ENCODE data around the gene DHX40.
"Not testable (repeated sequence)": the region's sequence is repeated elsewhere in the genome, so short reads cannot be mapped to it uniquely, and the experiment has no call there.

DHX40 gene, protein sequence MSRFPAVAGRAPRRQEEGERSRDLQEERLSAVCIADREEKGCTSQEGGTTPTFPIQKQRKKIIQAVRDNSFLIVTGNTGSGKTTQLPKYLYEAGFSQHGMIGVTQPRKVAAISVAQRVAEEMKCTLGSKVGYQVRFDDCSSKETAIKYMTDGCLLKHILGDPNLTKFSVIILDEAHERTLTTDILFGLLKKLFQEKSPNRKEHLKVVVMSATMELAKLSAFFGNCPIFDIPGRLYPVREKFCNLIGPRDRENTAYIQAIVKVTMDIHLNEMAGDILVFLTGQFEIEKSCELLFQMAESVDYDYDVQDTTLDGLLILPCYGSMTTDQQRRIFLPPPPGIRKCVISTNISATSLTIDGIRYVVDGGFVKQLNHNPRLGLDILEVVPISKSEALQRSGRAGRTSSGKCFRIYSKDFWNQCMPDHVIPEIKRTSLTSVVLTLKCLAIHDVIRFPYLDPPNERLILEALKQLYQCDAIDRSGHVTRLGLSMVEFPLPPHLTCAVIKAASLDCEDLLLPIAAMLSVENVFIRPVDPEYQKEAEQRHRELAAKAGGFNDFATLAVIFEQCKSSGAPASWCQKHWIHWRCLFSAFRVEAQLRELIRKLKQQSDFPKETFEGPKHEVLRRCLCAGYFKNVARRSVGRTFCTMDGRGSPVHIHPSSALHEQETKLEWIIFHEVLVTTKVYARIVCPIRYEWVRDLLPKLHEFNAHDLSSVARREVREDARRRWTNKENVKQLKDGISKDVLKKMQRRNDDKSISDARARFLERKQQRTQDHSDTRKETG

DNA sequence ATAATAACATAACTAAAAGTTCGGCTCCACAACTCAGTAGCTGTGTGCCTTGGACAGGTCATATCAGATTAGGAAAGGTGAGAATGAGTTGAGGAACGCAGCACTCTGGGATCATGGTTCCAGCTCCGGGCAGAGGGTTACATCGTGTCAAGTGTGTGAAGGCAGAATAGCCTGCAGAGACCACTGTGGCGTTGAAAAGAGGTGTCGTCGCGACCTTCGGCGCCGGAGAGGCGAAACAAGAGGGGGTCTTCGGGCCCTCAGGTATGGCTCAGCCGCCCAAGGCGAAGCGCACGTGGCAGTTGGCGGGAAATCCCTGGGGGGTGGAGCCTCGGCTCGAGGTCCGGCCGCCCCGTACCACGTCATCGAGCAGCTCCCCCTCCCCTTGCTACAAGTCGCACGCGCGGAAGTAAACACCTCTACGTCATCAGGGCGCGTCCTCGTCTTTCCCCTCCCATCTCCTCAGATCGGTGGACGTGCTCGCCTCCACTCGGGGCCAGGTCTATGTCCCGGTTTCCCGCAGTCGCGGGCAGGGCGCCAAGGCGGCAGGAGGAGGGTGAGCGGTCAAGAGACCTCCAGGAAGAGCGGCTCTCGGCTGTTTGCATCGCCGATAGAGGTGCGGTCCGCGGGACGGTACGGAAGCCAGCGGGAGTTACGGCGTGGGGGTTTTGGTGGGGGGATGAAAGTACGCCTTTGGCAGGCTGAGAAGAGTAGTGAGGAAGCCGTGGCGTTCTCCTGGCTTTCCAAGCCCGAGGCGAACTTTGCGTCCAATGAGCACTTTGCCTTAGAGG is at the start of gene DHX40:
Gene DHX40, plus strand, starts transcription at position 440 of the 788 bp plus-strand sequence. Its CDS starts 62 bp downstream, at position 502.
- H3K27ac ChIP-seq, result peak within 1 kb of the TSS; percentile 69
- TF ChIP-seq, protein P1, sequence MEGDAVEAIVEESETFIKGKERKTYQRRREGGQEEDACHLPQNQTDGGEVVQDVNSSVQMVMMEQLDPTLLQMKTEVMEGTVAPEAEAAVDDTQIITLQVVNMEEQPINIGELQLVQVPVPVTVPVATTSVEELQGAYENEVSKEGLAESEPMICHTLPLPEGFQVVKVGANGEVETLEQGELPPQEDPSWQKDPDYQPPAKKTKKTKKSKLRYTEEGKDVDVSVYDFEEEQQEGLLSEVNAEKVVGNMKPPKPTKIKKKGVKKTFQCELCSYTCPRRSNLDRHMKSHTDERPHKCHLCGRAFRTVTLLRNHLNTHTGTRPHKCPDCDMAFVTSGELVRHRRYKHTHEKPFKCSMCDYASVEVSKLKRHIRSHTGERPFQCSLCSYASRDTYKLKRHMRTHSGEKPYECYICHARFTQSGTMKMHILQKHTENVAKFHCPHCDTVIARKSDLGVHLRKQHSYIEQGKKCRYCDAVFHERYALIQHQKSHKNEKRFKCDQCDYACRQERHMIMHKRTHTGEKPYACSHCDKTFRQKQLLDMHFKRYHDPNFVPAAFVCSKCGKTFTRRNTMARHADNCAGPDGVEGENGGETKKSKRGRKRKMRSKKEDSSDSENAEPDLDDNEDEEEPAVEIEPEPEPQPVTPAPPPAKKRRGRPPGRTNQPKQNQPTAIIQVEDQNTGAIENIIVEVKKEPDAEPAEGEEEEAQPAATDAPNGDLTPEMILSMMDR (conservative IDR thresholded peaks at IDR 0.05), result no peak

GRCh38 chr17:59516451-59516850 is 49.0 kb upstream of the DHX40 start:
- TF ChIP-seq, protein P1 (conservative IDR thresholded peaks at IDR 0.05), result no peak
- H3K27ac ChIP-seq, result no peak overlapping the region

- H3K27ac ChIP-seq, result no peak overlapping the region
- TF ChIP-seq, protein P1 (conservative IDR thresholded peaks at IDR 0.05), result no peak
Observed at GRCh38 chr17:59519132-59519531, 46.3 kb upstream of the DHX40 start.

DNA sequence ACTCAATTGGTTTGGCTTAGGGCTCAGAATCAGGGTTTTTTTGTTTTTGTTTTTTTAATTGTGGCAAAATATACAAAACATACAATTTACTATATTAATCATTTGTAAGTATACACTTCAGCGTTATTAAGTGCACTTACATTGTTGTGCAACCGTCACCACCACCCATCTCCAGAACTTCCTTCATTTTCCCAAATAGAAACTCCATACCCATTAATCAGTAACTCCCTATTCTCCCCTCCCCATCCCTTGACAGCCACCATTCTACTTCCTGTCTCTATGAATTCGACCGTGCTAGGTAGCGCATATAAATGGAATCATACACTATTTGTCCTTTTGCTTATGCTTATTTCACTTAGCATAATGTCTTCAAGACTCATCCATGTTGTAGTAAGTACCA is 45.2 kb upstream of the DHX40 start:
- TF ChIP-seq, protein P1 (conservative IDR thresholded peaks at IDR 0.05), result no peak

DNA sequence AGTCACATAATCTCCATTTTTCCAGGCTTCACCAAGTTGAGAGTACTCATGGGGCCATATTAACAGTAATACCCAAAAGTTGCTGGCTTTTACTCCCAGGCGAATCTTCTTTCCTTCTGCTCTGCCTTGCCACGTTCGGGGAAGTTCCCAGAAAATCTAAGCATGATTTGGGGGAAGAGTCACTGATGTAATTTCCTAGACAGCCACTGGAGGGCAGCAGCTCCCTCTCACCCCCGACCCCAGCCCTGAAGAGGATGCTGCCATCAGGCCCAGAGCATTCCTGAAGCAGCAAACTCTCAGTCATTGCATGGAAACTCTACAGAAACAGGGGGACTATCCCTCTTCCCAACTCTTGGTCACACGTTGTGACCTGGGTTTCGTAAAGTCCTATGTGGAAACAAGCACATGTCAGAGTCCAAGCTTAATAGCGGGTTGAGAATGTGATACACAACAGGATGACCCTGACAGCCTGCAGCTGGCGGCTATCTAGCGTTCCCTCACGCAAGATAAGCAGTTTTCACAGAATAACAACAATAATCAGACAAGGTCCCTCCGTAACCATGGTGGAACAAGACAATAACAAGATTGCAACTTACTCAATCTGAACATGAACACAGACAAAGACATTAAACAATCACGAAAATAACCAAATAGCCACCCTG is 43.8 kb upstream of the DHX40 start:
- H3K27ac ChIP-seq, result no peak overlapping the region
- TF ChIP-seq, protein P1 (conservative IDR thresholded peaks at IDR 0.05), result peak; percentile 94

More for the DNA sequence above, 45.2 kb upstream of the DHX40 start:
- H3K27ac ChIP-seq, result no peak overlapping the region

DNA sequence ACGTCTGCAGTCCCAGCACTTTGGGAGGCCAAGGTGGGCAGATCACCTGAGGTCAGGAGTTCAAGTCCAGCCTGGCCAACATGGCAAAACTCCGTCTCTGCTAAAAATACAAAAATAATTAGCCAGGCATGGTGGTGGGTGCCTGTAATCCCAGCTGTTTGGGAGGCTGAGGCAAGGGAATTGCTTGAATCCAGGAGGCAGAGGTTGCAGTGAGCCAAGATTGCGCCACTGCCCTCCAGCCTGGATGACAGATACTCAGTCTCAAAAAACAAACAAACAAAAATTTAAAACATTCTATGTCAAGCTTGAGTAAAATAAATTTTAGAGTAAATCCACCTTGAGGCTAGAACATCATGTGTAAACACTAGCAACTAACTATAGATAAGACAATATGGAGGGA is 40.5 kb upstream of the DHX40 start:
- H3K27ac ChIP-seq, result not testable (repeated sequence)

DNA sequence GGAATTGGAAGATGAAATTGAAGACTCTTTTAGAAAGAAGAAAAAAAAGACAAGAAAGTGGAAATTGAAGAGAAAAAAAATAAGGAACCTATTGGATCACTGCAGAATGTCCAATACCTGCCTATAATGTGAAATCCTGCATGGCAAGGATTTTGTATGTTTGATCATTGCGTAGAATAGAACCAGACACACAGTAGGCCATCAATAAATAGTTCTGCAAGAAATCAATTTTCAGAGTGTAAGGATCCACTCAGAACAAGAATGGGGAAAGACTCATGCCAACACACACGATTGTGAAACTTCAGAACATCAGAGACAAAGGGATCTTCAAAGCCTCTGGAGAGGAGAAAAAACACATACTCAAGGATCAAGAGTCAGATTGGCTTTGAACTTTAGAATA is 39.7 kb upstream of the DHX40 start:
- TF ChIP-seq, protein P1 (conservative IDR thresholded peaks at IDR 0.05), result no peak

More for the DNA sequence above, 39.7 kb upstream of the DHX40 start:
- no peak overlapping the region for H3K27ac ChIP-seq
